Measurements from ENCODE around the gene EIF3K.

GRCh38 chr19:38685666-38686529 is 66.9 kb downstream of the EIF3K start:
- TF ChIP-seq CTCF (IDR thresholded peaks at IDR 0.05) (peak; percentile 18 to 83 (median 52)), POLR2AphosphoS5 (IDR thresholded peaks at IDR 0.05) (no peak)

All from upper lobe of left lung (tissue), 4 donors.